ENCODE results near the gene CADM2.

DNA sequence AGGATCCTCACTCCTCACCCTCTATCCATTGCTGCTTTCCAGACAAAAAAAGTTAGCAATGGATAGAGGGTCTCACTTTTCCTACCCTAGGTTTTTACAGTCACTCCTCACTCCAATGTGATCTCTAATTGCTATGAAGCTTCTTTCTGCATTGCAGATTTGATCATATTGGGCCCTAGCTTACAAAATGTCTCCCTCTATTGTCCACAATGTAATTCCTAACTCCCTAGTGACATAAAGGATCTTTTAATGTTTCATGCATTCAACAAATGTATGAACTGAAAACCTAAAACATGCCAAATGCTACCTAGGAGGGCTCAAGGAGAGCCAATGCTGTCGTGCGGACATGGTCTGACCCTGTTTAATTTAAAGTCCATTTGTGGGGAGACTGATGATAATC, 234.8 kb downstream of the CADM2 start:
- TF ChIP-seq ZFX (IDR thresholded peaks at IDR 0.05; ENCODE audit: borderline replicate concordance) (no peak), CTCF (IDR thresholded peaks at IDR 0.05) (peak; percentile 41)
